Activated T-cell treated with anti-CD3 and anti-CD28 coated beads for 1 hour (primary cell): Measurements from ENCODE around the gene RASGRP1.

Experiments
- DNase-seq: peaks from one replicate; pipeline ENCODE4 v3.0.0-alpha.2; 2020; ENCODE audit warnings: low read depth

The RASGRP1 gene

DNA sequence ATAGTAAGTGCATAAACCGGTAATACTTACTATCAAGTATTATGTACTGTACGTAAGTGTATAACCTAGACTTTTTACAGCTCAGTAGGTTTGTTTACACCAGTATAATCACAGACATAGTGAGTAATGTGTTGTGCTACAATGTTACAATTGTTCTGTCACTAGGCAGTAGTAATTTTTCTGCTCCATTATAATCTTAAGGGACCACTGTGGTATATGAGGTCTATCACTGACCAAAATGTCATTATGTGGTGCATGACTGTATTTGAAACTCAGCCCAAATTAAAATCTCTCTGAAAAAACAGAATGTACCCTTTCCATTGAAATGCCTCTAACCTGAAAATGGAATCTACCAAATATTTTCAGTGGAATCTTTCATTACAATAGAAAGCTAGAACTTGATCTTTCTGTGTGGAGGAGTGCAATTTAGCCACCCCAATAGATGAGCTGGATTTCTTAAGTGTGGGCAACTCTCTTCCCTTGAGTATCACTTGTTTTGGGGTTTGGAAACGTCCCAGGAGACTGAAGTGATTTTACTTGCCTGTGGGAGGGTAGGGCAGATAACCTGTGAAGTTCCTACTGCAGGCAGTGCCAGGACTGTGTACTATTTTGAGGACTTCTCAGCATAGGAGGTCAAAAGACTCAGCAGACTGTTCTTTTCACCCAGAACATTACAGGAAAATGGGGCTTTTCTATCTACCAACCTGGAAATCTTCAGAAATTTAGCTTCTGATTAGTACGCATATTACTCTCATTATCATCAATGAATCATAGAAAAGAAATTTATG, 59.7 kb downstream of the RASGRP1 start:
- DNase-seq = no peak

DNA sequence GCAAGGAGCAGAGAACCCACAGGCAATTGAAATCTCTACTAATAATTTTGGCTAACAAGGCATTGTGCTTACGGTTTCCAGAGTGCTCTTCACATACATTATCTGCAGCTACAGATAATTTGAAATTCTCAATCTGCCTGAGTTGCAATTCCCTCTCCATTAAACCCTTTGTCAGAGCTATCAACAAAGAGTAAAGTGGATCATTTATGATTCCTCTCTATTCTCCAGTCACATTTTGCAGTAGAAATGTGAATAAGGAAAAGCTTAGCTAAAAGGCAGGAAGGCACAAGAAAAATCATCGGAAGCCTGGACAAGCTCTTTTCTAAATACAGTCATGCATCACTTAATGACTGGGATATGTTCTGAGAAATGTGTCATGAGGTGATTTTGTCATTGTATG, 61.1 kb downstream of the RASGRP1 start:
- DNase-seq = no peak

DNA sequence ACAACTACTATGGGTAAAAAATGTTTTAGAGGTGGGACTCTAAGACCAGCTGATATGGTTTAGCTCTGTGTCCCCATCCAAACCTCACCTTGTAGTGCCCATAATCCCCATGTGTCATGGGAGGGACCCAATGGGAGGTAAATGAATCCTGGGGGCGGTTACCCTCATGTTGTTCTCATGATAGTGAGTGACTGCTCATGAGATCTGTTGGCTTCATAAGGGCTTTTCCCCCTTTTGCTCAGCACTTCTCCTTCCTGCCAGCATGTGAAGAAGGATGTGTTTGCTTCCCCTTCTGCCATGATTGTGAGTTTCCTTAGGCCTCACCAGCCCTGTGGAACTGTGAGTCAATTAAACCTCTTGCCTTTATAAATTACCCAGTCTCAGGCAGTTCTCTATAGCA, 65.0 kb downstream of the RASGRP1 start:
- DNase-seq = no peak

DNA sequence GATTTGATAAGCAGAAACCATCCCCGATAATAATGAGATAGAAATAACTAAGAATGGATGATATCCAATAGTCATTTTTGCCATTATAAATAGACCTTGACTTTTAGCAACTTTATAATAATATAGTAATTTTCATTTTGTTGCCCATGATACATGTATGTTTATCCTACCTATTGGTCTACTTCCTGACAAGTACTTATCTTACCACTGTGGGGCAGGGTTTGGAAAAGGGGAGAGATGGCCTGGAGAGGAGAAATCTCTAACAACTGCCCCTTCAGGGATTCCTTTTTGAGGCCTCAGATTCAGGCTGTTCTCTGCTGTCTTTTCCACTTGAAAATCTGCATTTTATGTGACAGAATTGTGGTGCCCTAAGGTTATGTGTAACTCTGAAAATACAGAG, 68.5 kb downstream of the RASGRP1 start:
- DNase-seq = no peak

DNA sequence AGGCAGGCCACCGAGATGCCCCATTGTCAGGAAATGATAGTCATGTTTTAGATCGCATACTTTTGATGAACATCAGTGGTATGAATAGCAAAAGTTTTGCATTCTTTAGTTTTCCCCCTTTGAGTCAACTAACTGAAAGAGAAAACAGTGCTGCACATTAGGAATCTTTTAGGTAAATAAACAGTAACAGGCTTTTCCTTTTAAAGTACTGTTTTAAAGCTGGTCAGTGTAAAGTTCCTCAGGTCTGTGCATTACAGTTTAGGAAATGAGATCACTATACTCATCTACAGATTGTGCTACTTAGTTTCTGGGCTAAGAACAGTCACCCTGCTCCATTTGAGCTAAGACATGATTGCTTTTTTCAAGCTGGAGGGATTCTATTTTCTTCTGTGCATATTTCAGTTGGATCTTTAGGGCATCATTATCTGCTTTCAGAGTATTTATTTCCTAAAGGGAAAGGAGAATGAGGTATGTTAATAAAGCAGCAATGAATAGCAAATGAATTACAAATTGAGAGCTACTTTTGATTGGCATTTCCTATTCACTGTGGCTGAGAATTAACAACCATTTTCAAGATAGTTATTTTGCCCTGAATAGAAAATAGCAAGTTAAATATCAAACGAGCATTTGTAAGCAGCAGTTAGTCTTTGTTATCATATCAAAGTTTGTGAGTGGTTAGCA, 74.2 kb downstream of the RASGRP1 start:
- no peak for DNase-seq

DNA sequence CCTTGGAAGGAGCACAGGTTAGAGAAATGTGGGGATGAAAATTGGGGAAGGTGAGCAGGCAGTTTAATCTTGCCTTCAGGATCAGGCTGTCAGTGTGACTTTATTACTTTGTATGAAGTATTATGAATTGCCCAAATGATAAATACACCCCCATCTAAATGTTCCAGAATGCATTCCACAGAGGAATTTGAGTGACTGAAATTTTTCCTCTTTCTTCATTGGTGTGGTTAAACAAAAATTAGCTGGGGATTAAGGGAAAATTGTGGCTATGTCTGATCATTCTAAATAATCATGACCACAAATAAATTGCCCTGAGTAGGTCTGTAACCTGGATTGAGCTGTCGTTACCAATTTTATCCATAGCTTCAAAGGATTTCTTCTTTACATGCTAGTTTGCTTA, 77.2 kb downstream of the RASGRP1 start:
- DNase-seq = no peak

DNA sequence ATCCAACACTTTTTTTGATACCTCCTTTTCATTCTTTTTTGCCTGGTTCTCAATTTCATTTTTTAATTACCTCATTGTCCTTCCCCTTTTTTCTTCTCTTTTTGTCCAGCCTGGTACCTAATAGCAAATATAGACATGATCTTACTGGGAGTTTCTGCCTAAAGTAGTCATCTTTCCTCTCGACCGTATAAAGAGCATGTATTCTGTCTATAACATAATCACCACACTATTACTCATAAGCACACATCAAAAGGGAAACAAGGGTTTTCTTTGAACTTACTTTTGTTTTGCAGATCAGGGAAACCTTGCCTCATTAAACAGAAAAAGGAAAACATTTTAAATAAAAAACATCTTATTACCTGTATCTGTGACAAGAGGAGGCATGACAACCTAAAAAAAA, 77.7 kb downstream of the RASGRP1 start:
- DNase-seq = no peak

DNA sequence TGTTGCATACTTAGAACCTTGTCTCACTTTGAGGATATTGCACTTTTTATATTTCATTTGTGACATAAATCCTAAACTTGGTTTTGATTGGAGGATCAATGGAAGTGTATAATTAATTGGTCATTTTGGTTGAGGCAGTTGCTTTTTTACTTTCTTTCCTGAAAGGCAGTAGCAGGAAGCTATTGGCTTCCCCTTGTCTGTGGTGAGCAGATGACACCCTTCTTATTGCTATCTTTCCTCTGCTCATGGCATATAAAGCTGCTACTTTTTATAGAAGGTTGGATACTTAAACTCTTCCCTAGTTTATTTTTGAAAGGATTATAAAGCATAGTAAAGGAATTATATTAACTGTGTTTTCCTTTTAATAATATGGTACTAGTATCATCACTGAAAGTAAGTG, 82.0 kb downstream of the RASGRP1 start:
- DNase-seq = no peak

DNA sequence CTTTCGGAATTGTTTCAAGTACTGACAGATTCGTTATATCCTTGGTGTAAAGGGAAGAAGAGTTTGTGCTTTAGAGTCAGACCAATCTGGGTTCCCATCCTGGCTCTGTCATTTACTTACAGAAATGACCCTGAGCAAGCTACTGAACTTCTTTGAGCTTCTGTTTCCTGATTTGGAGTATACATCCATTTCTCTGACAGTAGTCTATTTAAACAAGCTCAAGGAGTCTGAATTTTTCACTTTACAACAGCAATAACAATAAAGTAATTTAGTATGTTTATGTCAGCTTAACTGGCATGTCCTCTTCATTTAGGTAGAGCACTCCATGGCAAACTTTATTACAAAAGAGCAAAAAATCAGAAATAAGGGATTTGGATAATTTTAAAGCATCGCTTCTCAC, 82.9 kb downstream of the RASGRP1 start:
- DNase-seq = no peak

DNA sequence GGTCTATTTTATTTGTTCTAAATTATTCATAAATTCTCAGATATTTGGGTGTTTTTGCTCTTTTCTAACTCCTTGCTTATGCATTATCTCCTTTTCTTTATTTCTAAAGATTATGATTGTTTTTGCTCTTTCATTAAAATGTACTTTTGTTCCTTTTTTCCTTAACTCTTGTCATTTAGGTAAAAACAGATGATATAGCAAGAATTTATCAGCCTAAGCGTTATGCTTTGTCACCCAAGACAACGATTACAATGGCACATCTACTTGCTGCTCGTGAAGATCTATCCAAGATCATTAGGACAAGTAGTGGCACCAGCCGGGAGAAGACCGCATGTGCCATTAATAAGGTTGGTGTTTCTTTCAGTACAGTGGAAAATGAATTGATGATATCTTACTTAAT, 83.5 kb downstream of the RASGRP1 start:
- no peak for DNase-seq

DNA sequence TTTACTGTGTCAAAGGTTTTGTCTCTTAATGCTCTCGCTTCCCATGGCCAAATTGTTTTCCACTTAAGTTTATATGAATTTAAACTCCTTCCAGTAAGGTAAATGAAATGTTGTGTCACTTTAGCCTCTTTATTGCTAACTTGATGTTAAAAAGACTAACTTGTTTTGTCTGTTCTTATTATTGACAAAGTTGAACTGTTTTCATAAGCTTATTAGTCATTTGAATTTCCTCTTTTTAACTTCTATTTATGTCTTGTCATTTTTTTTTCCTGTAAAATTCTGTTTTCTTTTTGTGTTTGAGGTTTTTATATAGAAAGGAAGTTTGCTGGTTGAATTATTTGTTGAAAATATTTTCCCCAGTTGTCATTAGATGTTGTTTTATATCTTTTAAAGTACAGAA, 84.9 kb downstream of the RASGRP1 start:
- DNase-seq = no peak

DNA sequence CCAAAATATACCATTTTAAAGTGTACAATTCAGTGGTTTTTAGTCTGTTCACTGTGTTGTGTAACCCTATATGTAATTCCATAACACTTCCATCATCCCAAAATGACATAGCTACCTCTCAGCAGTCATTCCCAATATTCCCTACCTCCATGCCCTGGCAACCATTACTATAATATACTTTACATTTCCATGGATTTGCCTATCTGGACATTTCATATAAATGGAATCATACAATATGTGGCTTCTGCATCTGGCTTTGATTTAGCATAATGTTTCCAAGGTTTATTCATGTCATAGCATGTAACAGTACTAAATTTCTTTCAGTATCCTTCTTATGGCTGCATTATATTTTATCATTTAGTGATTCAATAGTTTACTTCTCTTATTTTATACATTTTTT, 85.3 kb downstream of the RASGRP1 start:
- no peak for DNase-seq

DNA sequence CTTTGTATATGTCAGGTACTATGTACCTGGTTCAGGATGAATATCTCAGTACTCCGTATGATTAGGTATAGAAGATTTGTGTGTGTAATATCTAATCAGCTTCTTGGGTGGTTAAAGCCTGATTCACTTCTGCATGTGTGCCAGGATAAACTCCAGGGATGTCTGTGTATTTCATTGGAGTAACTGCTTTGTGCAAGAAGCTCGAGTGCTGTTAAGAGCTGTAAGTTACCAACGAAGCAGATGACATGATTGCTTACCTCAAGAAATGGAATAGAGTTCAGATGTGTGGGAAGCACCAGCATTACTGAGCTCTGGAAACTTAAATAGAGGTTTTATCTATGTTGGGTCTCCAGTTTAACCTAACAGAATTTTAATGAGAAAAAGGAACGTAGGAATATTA, 87.0 kb downstream of the RASGRP1 start:
- DNase-seq = no peak

DNA sequence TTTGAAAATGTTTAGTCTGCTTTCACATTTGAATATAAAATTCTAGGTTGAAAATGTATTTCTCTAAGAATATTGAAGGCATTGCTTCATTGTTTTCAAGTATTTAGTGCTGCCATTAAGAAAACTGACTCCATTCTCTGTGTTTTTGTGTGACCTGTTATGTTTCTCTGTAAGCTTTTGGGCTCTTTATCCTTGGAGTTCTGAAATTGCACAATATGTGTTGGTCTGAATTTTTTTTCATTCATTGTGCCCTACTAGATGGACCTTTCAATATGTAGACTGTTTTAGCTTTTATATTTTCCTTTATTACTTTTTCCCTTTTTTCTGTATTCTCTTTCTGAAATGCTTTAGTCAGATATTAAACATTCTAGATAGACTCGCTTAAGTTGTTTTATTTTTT, 88.5 kb downstream of the RASGRP1 start:
- no peak for DNase-seq

DNA sequence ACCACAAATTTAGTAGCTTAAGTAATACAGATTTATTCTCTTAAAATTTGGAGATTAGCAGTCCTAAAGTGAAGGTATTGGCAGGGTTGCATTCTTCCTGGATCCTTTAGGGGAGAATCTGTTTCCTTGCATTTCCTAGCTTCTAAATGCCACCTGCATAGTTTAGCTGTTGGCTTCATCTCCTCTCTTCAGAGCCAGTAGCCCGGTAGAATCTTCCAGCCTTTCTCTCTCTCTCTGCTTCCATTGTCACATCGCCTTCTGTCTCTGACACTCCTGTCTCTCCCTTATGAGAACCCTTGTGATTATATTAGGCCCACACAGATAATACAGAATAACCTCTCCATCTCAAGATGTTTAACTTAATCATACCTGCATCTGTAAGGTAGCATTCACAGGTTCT, 89.3 kb downstream of the RASGRP1 start:
- no peak for DNase-seq

DNA sequence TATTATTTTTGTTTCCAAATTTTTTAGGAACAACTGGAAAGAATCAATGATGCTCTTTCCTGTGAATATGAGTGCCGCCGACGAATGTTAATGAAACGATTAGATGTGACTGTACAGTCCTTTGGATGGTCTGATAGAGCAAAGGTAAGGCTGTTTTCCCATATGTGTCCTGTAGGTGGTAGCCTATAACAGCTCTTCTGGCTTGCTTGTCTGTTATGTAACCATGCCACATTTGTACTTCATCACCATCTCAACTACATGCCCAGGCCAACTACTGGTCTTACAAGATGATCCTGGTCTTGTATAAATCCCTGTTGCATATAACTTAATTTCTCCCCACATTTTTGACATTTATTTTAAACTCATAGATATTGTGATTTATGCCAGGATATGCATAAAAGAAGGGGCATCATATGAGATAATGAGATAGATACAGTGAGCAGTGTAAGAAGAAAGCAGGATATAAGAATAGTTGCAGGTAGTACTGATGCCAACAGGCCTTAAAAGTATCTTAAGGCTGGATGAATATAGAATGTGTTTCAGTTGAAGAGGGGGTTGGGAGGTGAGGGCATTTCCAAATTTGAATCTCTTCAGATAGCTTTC, 90.4 kb downstream of the RASGRP1 start:
- DNase-seq = no peak

DNA sequence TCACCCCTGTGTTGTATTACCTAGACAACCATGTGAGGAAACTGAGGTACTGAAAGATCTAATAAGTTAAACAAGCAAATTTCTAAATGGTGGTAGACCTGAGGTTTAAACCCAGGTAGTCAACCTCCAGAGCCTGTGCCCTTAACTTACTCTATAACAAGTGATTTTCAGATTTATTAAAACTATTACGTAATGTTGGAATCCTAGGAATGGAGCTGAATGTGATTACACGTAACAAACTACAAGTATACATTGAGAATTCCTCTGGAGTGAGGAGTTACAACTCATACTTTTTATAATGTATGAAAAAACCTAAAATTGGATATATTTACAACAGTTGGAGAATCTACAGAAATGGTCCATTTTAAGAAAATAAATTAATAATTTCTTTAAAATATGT, 92.6 kb downstream of the RASGRP1 start:
- no peak for DNase-seq

DNA sequence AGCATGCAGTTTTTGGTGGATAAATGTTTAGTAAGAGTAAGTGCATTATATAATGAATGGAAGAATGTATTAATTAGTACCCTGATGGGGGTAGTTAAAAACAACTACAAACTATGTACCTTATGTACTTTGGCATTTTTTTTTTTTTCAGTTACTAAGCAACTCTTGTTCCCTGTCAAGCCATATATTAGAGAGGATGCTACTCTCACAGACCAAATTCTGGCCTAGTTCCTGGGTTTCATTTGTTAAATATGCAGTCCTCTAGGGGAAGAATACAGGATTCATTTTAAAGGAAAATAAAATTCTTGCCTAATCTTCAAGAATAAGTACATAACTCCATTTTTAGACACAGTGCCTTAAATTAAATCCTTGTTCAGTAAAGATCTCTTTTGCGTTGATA, 93.8 kb downstream of the RASGRP1 start:
- no peak for DNase-seq

DNA sequence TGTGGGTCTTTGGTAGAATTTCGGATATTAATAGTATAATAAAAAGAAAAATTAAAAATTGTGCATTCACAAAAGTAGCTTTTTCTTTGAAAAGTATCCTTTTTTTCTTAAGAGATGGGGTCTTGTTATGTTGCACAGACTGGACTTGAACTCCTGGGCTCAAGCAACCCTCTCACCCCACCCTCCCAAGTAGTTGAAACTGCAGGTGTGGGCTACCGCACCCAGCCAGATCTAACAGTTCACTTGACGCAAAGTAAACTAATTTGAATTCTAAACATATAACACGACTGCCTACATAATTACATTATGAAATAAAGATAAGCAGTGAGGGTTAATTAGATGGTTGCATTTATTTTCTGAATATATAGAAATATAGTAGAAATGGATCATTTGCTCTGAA, 99.9 kb downstream of the RASGRP1 start:
- DNase-seq = no peak

DNA sequence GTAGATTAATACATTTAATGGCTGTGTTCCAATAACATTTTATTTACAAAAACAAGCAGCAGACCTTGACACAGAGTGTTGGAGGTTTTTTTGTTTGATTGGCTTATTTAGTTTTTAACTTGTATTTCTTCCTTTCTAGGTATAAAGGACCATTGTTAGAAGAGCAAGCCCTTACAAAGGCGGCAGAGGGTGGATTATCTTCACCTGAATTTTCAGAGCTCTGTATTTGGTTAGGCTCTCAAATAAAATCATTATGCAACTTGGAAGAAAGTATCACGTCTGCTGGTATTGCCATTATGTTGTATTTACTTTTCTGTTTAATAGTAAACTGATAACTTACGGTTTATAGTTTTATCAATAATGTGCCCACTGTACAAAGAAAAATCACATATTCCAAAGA, 100.7 kb downstream of the RASGRP1 start:
- DNase-seq = no peak

DNA sequence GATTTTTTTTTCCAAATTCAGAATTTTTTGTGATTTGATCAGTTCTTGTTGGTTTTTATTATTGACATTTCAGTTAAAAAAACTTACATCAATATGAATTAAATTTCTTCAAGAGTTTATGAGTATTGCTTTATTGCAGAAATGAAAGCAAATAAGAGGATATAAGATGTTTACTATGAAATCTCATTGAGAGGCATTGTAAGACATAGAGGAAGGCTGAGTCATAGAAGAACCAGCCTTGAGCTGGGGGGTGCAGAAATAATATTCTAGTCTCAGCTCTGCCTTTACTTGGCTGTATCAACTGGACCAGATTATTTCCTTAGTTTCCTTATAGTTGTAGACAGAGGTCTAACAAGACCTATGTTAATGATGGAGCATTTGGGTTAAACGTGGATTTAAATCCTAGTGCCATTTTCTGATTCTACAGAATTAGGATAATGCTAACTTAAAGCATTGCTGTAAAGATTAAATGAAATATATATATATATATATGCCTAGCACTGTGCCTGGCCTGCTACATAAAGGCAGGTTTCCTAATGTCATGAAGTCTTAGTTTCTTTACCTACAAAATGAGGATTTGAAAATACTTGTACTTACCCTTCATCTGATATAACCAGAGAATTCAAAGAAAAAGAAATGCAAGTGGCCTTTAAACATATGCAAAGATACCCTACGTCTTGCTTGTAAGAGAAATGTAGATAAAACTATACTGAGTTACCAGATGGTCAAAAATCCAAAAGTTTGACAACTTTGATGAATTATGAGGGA, 103.4 kb downstream of the RASGRP1 start:
- no peak for DNase-seq

DNA sequence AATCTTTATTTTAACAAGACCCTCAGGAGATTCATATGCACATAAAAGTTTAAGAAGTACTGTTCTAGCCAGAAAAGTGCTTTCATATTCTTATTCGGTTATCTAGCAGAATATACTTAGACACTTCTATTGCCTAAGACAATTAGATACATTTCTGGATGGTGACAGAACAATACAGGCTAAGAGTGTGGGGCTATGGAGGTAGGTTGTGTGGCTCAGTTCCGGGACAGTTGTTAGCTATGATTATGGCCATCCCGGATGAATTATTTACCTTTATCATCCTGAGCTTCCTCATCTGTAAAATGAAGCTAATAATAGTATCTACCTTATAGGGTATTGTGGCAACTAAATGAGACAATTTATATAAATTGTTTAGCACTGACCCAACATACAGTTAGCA, 104.1 kb downstream of the RASGRP1 start:
- no peak for DNase-seq

DNA sequence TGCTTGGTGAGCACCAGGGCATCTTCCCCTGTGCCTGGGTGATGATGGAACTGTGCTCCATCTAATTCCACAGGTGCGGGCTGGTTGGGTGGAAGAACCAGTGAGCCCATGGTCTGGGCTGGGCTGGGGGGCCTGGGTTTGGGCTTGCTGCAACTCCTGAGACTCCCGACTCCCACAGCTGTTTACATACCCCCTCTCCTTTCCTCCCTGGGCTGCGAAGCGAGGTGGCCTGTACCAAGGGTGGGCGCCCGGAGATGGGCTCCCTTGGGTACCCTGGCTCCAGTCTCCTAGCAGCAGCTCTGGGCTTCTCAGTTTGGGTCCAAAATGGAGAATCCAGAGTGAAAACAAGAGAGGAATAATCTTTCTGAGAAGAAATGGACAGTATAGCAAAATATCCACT, 105.1 kb downstream of the RASGRP1 start:
- DNase-seq = no peak
